ENCODE results near the gene TPP2.

TPP2 gene

DNA sequence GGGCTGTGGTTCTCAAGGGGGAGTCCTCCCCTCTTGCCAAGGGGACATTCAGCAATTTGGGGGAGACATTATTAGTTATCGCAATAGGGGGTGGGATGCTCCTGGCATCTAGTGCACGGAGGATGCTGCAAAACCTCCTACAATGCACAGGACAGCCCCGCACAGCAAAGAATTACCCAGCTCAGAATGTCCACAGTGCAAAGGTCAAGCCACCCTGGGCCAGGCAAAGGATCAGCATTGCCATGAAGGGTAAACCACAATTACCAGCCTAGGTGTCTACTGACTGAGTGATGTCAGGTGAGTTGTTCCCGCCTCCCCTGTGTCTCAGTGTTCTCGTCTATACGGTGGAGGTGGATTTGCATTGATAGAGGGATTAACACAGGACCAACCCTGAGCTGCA, 100.5 kb downstream of the TPP2 start:
- Histone ChIP-seq H2BK120ac (ENCODE audit: insufficient read depth, low read length, poor library complexity) (peak overlapping the region; percentile 52), H3K18ac (ENCODE audit: low read length) (no peak overlapping the region), H3K4me1 (ENCODE audit: control insufficient read depth in 1 of 2, insufficient read depth in 2 of 2, low read length in 2 of 2) (peaks cover 18 to 20% of the 10 kb centered on the region in 2 experiments), H3K27ac (ENCODE audit: low read depth, low read length) (no peak overlapping the region), H4K8ac (ENCODE audit: low read depth, low read length) (no peak overlapping the region), H3K9me3 (ENCODE audit: insufficient read depth, low read depth, low read length) (peaks cover 7% of the 10 kb centered on the region), H2AK5ac (ENCODE audit: low read length) (no peak overlapping the region), H2AFZ (ENCODE audit: insufficient read depth, low read length, poor library complexity) (no peak overlapping the region), H3K79me1 (ENCODE audit: low read length) (peaks cover 15% of the 10 kb centered on the region), H3K4me2 (ENCODE audit: low read length) (no peak overlapping the region), H3K4ac (ENCODE audit: low read depth, low read length) (no peak overlapping the region), H3K79me2 (ENCODE audit: control insufficient read depth, insufficient read depth, low read length, poor library complexity) (no peaks in the 10 kb centered on the region), H3K23ac (ENCODE audit: low read length) (no peak overlapping the region), H4K12ac (ENCODE audit: low read depth, low read length) (no peak overlapping the region), H4K91ac (ENCODE audit: low read depth, low read length) (peak overlapping the region; percentile 74), H3K4me3 (ENCODE audit: low read depth, low read length) (no peak overlapping the region), H2BK5ac (ENCODE audit: low read depth, low read length, poor library complexity) (peak overlapping the region; percentile 36), H3K36me3 (ENCODE audit: control insufficient read depth in 1 of 2, insufficient read depth in 2 of 2, low read length in 2 of 2) (no peaks in the 10 kb centered on the region), H3K9ac (ENCODE audit: low read length) (no peak overlapping the region), H2BK12ac (ENCODE audit: low read length) (peak overlapping the region; percentile 25), H3K27me3 (ENCODE audit: insufficient read depth, low read length) (no peaks in the 10 kb centered on the region), H3K14ac (ENCODE audit: low read length) (peak overlapping the region; percentile 39)
- no CpG with 5 or more reads among the region's 6 CpGs for WGBS (ENCODE audit: extremely low coverage, insufficient coverage, insufficient read length)
- no peak for DNase-seq

DNA sequence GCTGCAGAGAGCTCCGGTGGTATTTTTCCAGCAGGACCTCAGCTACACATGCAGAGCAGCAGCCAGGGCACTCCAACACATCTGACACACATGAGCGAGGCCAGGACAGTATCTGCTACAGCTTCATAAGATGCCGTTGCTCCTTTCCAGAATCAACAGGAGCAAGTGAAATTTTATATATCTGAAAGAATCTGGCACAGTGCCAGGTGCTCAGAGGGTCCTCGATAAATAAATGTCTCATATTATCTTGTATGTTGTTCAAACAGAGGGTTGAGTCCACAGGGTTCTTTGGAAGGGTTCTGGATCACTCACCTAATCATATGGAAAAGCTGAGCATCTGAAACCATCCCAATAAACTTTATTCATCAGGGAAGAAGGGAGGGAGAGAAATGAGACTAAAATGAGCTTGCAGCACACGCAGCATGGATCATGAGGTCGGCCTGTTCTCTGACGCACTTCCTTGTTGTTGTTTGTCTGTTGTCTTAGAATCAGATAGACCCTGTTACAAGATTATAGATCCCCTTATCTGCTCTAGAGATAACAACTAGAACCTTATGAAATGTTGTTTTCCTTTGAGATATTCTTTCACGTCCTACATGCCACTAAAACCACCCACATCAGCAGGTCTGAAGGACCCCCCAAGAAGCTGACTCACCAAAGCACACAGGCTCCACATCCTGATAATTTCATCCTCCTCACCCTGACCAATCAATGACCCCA, 101.3 kb downstream of the TPP2 start:
- peaks cover 18 to 20% of the 10 kb centered on the region in 2 experiments for H3K4me1 ChIP-seq (ENCODE audit: control insufficient read depth in 1 of 2, insufficient read depth in 2 of 2, low read length in 2 of 2)
- H4K8ac ChIP-seq (ENCODE audit: low read depth, low read length) = no peak overlapping the region
- H3K79me1 ChIP-seq (ENCODE audit: low read length) = peaks cover 15% of the 10 kb centered on the region
- no peak overlapping the region for H3K14ac ChIP-seq (ENCODE audit: low read length)
- peak overlapping the region; percentile 4 for H2BK120ac ChIP-seq (ENCODE audit: insufficient read depth, low read length, poor library complexity)
- no peak overlapping the region for H2AFZ ChIP-seq (ENCODE audit: insufficient read depth, low read length, poor library complexity)
- H3K23ac ChIP-seq (ENCODE audit: low read length) = no peak overlapping the region
- H3K79me2 ChIP-seq (ENCODE audit: control insufficient read depth, insufficient read depth, low read length, poor library complexity) = no peaks in the 10 kb centered on the region
- no peaks in the 10 kb centered on the region for H3K36me3 ChIP-seq (ENCODE audit: control insufficient read depth in 1 of 2, insufficient read depth in 2 of 2, low read length in 2 of 2)
- peak overlapping the region; percentile 74 for H4K91ac ChIP-seq (ENCODE audit: low read depth, low read length)
- H3K18ac ChIP-seq (ENCODE audit: low read length) = no peak overlapping the region
- H2BK12ac ChIP-seq (ENCODE audit: low read length) = no peak overlapping the region
- no peak overlapping the region for H2AK5ac ChIP-seq (ENCODE audit: low read length)
- no peak overlapping the region for H3K4me3 ChIP-seq (ENCODE audit: low read depth, low read length)
- DNase-seq = no peak
- H3K4me2 ChIP-seq (ENCODE audit: low read length) = no peak overlapping the region
- H3K27ac ChIP-seq (ENCODE audit: low read depth, low read length) = no peak overlapping the region
- no peak overlapping the region for H4K12ac ChIP-seq (ENCODE audit: low read depth, low read length)
- peak overlapping the region; percentile 54 for H2BK5ac ChIP-seq (ENCODE audit: low read depth, low read length, poor library complexity)
- no peak overlapping the region for H3K9ac ChIP-seq (ENCODE audit: low read length)
- H3K4ac ChIP-seq (ENCODE audit: low read depth, low read length) = no peak overlapping the region
- no peaks in the 10 kb centered on the region for H3K27me3 ChIP-seq (ENCODE audit: insufficient read depth, low read length)
- peaks cover 7% of the 10 kb centered on the region for H3K9me3 ChIP-seq (ENCODE audit: insufficient read depth, low read depth, low read length)
- no CpG with 5 or more reads among the region's 8 CpGs for WGBS (ENCODE audit: extremely low coverage, insufficient coverage, insufficient read length)

DNA sequence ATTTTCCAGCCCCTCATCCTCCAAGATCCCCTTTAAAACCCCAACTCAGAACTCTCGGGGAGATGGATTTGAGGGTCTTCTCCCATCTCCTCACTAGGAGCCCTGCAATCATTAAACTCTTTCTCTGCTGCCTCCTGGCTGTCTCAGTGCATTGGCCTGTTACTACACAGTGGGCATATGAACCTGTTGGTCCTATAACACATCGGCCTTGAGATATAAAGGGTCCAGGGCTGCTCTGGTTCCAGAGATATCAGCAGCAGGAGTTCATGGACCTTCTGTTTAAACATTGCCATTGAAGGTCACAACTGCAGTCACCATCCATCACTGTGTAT, 101.8 kb downstream of the TPP2 start:
- Histone ChIP-seq H3K27ac (ENCODE audit: low read depth, low read length) (no peak overlapping the region), H3K4me3 (ENCODE audit: low read depth, low read length) (no peak overlapping the region), H2AK5ac (ENCODE audit: low read length) (no peak overlapping the region), H3K14ac (ENCODE audit: low read length) (no peak overlapping the region), H2BK12ac (ENCODE audit: low read length) (no peak overlapping the region), H3K4me2 (ENCODE audit: low read length) (no peak overlapping the region), H4K12ac (ENCODE audit: low read depth, low read length) (no peak overlapping the region), H3K79me2 (ENCODE audit: control insufficient read depth, insufficient read depth, low read length, poor library complexity) (no peaks in the 10 kb centered on the region), H3K4me1 (ENCODE audit: control insufficient read depth in 1 of 2, insufficient read depth in 2 of 2, low read length in 2 of 2) (peaks cover 18 to 23% of the 10 kb centered on the region in 2 experiments), H2BK120ac (ENCODE audit: insufficient read depth, low read length, poor library complexity) (no peak overlapping the region), H3K23ac (ENCODE audit: low read length) (no peak overlapping the region), H3K79me1 (ENCODE audit: low read length) (peaks cover 17% of the 10 kb centered on the region), H2AFZ (ENCODE audit: insufficient read depth, low read length, poor library complexity) (no peak overlapping the region), H3K4ac (ENCODE audit: low read depth, low read length) (no peak overlapping the region), H2BK5ac (ENCODE audit: low read depth, low read length, poor library complexity) (peak overlapping the region; percentile 38), H4K91ac (ENCODE audit: low read depth, low read length) (peak overlapping the region; percentile 4), H4K8ac (ENCODE audit: low read depth, low read length) (no peak overlapping the region), H3K27me3 (ENCODE audit: insufficient read depth, low read length) (no peaks in the 10 kb centered on the region), H3K9ac (ENCODE audit: low read length) (no peak overlapping the region), H3K36me3 (ENCODE audit: control insufficient read depth in 1 of 2, insufficient read depth in 2 of 2, low read length in 2 of 2) (no peaks in the 10 kb centered on the region), H3K9me3 (ENCODE audit: insufficient read depth, low read depth, low read length) (peaks cover 7% of the 10 kb centered on the region), H3K18ac (ENCODE audit: low read length) (no peak overlapping the region)
- no CpG with 5 or more reads among the region's 2 CpGs for WGBS (ENCODE audit: extremely low coverage, insufficient coverage, insufficient read length)
- no peak for DNase-seq

DNA sequence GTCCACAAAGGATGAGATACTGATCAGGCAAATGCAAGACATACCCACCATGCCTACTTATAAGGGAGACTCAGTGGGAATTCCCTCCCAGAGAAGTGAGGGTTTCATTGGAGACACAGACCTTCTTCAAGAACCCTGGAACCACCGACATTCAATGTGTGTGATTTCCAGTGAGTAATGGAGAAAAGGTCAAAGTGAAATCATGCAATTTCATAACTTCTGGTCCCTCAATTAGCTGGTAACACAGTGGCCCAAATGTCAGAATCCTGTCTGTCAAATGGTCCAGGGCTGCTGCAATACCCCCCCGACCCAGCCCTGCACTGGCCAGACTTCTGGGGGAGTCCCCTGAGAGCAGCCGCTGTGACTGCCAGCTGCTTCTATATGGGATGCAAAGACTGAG, 102.7 kb downstream of the TPP2 start:
- Histone ChIP-seq H3K79me2 (ENCODE audit: control insufficient read depth, insufficient read depth, low read length, poor library complexity) (no peaks in the 10 kb centered on the region), H3K4me1 (ENCODE audit: control insufficient read depth in 1 of 2, insufficient read depth in 2 of 2, low read length in 2 of 2) (peaks cover 18 to 28% of the 10 kb centered on the region in 2 experiments), H3K36me3 (ENCODE audit: control insufficient read depth in 1 of 2, insufficient read depth in 2 of 2, low read length in 2 of 2) (no peaks in the 10 kb centered on the region), H2AFZ (ENCODE audit: insufficient read depth, low read length, poor library complexity) (no peak overlapping the region), H3K9me3 (ENCODE audit: insufficient read depth, low read depth, low read length) (peaks cover 7% of the 10 kb centered on the region), H3K14ac (ENCODE audit: low read length) (no peak overlapping the region), H3K23ac (ENCODE audit: low read length) (no peak overlapping the region), H4K8ac (ENCODE audit: low read depth, low read length) (no peak overlapping the region), H2BK5ac (ENCODE audit: low read depth, low read length, poor library complexity) (peak overlapping the region; percentile 36), H3K27ac (ENCODE audit: low read depth, low read length) (peak overlapping the region; percentile 5), H4K12ac (ENCODE audit: low read depth, low read length) (no peak overlapping the region), H3K18ac (ENCODE audit: low read length) (no peak overlapping the region), H2BK12ac (ENCODE audit: low read length) (no peak overlapping the region), H3K4ac (ENCODE audit: low read depth, low read length) (no peak overlapping the region), H2AK5ac (ENCODE audit: low read length) (no peak overlapping the region), H2BK120ac (ENCODE audit: insufficient read depth, low read length, poor library complexity) (peak overlapping the region; percentile 36), H3K27me3 (ENCODE audit: insufficient read depth, low read length) (no peaks in the 10 kb centered on the region), H3K79me1 (ENCODE audit: low read length) (peaks cover 17% of the 10 kb centered on the region), H3K4me2 (ENCODE audit: low read length) (no peak overlapping the region), H3K4me3 (ENCODE audit: low read depth, low read length) (no peak overlapping the region), H4K91ac (ENCODE audit: low read depth, low read length) (peak overlapping the region; percentile 19), H3K9ac (ENCODE audit: low read length) (no peak overlapping the region)
- WGBS (ENCODE audit: extremely low coverage, insufficient coverage, insufficient read length) = no CpG with 5 or more reads among the region's 3 CpGs
- DNase-seq = no peak
